ENCODE measurements around the gene ACSS1.
A peak's percentile ranks its signal among the peaks of the same experiment; 100 is the strongest.

Gene ACSS1

DNA sequence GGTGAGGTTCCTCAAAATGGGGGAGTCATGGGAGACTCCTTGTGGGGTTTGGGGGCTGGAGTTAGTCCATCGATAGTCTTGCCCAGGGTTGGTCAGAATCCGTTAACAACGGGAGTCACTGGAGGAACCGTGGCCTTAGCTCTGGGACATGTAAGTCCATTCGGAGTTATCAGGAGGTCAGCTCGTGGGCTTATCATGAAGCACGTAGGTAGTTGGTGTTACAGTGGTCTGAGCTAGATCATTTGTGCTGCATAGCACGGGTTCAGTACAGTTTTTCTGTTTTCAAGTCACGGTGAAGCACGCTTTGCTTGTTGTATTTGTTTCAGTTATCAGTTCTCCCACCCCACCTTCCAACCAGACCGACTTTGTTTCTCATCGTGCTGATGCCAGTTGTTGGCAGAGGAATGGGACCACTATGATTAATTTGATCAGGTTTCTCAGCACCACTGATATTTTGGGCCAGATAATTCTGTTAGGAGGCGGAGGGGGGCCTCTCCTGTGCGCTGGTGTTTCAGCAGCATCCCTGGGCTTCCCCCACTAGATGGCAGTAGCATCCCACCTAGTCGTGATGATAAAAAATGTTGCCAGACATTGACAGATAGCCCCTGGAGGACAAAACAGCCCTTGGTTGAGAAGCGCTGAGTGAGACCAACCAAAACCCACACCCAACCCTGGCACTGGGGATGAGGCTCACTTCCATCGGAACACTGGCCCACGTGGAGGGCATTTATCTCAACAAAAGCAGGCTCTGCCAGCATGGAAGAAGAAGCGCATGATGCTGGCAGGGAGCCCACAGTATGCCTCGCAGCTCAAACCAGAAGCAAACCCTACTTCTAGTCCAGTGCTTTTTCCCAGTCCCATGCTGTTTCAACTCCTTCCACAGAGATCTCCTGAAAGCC, 63.2 kb downstream of the ACSS1 start:
- Histone ChIP-seq H3K27me3 (peaks cover 6% of the 10 kb centered on the region), H3K4me3 (ENCODE audit: low read depth in 1 of 2, low read length in 1 of 2) (no peak overlapping the region)
- TF ChIP-seq, protein P1, sequence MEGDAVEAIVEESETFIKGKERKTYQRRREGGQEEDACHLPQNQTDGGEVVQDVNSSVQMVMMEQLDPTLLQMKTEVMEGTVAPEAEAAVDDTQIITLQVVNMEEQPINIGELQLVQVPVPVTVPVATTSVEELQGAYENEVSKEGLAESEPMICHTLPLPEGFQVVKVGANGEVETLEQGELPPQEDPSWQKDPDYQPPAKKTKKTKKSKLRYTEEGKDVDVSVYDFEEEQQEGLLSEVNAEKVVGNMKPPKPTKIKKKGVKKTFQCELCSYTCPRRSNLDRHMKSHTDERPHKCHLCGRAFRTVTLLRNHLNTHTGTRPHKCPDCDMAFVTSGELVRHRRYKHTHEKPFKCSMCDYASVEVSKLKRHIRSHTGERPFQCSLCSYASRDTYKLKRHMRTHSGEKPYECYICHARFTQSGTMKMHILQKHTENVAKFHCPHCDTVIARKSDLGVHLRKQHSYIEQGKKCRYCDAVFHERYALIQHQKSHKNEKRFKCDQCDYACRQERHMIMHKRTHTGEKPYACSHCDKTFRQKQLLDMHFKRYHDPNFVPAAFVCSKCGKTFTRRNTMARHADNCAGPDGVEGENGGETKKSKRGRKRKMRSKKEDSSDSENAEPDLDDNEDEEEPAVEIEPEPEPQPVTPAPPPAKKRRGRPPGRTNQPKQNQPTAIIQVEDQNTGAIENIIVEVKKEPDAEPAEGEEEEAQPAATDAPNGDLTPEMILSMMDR (IDR thresholded peaks at IDR 0.05): peak; percentile 93

DNA sequence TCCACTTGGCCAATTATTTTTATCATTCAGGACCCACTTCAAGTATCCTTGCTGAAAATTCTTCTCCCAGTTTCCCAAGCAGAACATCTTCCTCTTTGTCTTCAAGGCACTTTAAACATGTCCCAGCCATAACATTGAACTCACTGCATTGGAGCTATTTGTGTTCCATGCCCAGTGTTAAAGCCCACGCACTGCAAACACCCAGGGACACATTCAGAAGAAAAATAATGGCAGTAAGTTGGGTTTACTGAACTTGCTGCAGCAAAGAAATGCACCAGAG, 63.8 kb downstream of the ACSS1 start:
- TF ChIP-seq, protein P1 (IDR thresholded peaks at IDR 0.05): no peak
- no peak overlapping the region for H3K27ac ChIP-seq
- peaks cover 6% of the 10 kb centered on the region for H3K27me3 ChIP-seq
- no peak overlapping the region for H3K4me3 ChIP-seq (ENCODE audit: low read depth in 1 of 2, low read length in 1 of 2)
- peaks cover 45 to 61% of the 10 kb centered on the region in 2 experiments for H3K4me1 ChIP-seq (ENCODE audit: control insufficient read depth in 1 of 2, insufficient read depth in 1 of 2, low read depth in 1 of 2, low read length in 1 of 2)
- H3K9me3 ChIP-seq: no peaks in the 10 kb centered on the region
- H3K36me3 ChIP-seq: no peaks in the 10 kb centered on the region

More for the DNA sequence above, 63.2 kb downstream of the ACSS1 start:
- H3K9me3 ChIP-seq: no peaks in the 10 kb centered on the region
- H3K27ac ChIP-seq: no peak overlapping the region
- H3K4me1 ChIP-seq (ENCODE audit: control insufficient read depth in 1 of 2, insufficient read depth in 1 of 2, low read depth in 1 of 2, low read length in 1 of 2): peaks cover 39 to 55% of the 10 kb centered on the region in 2 experiments
- H3K36me3 ChIP-seq: no peaks in the 10 kb centered on the region

DNA sequence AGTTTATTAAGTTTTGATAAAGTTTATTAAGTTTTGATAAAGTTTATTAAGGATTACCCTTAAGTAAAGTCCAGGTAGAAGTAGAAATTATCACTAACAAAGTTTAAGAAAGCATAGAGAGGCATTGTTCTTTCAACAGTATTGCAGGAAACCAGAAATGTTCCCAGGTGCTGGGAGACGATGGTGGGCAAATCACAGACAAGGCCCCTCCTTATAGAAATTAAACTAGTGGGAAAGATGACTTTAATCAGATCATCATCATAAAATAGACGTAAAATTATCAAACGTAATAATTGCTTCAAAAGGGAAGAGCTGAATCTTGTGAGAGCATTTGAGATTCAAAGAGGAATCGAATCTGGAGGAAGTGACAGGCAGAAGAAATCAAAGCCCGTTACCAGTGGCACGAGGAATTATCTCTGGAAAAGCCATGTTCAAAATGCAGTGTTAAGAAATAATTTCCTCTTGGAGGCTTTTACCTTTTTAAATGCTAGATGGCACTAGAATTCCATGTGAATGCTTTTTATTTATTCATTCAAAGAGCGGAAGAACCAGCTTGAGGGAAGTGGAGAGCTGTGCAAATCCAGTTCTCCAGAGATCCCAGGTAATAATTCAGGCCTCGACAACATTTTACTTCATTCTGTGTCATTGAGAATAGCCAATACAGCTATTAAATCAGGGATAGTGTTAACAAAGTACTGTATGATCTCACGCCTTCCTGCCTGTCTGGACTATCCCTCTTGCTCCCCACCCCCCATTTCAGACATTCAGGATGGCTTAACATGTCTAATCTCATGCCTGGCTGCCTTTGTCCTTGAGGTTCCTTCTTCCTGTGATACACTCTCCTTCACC, 64.4 kb downstream of the ACSS1 start:
- H3K4me1 ChIP-seq (ENCODE audit: control insufficient read depth in 1 of 2, insufficient read depth in 1 of 2, low read depth in 1 of 2, low read length in 1 of 2): peaks cover 50 to 66% of the 10 kb centered on the region in 2 experiments

DNA sequence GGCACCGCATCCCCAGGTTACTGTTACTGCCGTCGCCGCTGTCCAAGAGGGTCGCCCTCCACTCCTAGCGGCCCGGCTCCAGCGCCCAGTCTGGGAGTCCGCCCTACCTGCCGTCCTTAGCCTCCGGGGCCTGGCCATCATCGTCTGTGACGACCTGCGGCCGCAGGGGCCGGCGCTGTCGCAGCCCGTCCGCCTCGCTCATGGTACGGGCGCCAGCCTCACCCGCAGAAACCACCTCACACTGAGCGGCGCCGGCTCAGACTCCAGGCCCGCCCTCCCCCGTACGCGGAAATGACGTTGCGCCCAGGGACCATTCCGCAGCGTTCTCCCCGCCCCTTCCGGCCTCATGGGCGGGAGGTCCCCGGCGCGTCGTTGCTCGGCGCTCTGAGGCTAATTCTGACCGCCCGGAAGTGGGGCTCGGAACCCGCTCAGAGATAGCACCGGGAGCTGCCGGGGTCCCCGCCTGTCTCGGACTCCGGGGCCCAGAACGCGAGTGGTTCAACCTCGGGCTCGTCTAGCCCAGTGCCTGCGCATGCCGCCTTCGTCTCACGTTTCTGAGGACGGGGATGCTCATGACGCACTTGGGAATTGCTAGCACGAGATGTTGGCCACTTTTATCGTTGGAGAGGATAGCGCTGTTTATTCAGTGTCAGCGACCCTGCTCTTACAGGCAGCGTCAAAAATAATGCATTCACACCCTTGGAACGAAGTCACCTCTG, 65.3 kb downstream of the ACSS1 start, which contains the start of gene APMAP:
APMAP (minus strand) TSS at position 265 of the 719 bp plus-strand sequence; CDS start at position 202, 63 bp downstream.
- Histone ChIP-seq H3K4me1 (ENCODE audit: control insufficient read depth in 1 of 2, insufficient read depth in 1 of 2, low read depth in 1 of 2, low read length in 1 of 2) (peaks cover 60 to 67% of the 10 kb centered on the region in 2 experiments), H3K36me3 (no peaks in the 10 kb centered on the region), H3K4me3 (ENCODE audit: low read depth in 1 of 2, low read length in 1 of 2) (peak within 1 kb of the TSS; percentile 92 to 94), H3K27ac (peak within 1 kb of the TSS; percentile 96), H3K27me3 (peaks cover 6% of the 10 kb centered on the region), H3K9me3 (no peaks in the 10 kb centered on the region)
- TF ChIP-seq, protein P1 (IDR thresholded peaks at IDR 0.05): no peak

More for the DNA sequence above, 64.4 kb downstream of the ACSS1 start:
- Histone ChIP-seq H3K27me3 (peaks cover 6% of the 10 kb centered on the region), H3K9me3 (no peaks in the 10 kb centered on the region), H3K36me3 (no peaks in the 10 kb centered on the region), H3K4me3 (ENCODE audit: low read depth in 1 of 2, low read length in 1 of 2) (peak overlapping the region; percentile 92 to 94), H3K27ac (peak overlapping the region; percentile 96)
- TF ChIP-seq, protein P1 (IDR thresholded peaks at IDR 0.05): no peak

DNA sequence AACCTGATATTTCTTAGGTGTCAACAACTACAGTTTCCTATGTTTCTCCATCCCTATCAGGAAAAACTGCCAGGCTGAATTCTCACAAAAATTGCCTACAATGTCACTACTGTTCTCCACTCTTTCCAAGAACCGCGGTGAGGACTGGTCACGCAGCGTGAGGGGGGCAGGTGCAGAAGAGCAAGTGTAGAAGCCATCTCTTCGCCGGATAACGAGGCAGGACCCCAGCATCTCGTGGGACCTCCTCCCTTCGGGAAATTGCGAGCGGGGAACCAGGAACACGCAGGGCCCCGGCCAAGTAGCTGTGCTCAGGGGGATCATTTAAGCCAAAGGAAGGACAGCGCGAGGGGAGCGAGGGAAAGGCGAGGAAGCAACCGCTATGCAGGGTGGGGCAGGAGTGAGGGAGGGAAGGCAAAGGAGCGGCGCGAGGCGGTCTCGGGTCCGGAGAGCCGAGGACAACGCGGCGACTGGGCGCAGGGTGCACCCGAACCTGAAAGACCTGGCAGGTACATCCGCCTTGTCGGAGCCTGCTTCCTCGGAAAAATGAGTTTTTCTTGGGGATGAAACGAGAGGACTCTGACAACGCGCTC, 65.9 kb downstream of the ACSS1 start:
- H3K4me3 ChIP-seq (ENCODE audit: low read depth in 1 of 2, low read length in 1 of 2): peak overlapping the region; percentile 92 to 94
- H3K4me1 ChIP-seq (ENCODE audit: control insufficient read depth in 1 of 2, insufficient read depth in 1 of 2, low read depth in 1 of 2, low read length in 1 of 2): peaks cover 66 to 69% of the 10 kb centered on the region in 2 experiments
- TF ChIP-seq, protein P1 (IDR thresholded peaks at IDR 0.05): no peak
- peak overlapping the region; percentile 96 for H3K27ac ChIP-seq
- no peaks in the 10 kb centered on the region for H3K36me3 ChIP-seq
- H3K27me3 ChIP-seq: peaks cover 6% of the 10 kb centered on the region
- H3K9me3 ChIP-seq: no peaks in the 10 kb centered on the region

Data from neutrophil (primary cell).